Mucosa of rectum (tissue), 2 donors: ENCODE results near the gene HK3.

Source experiments
- H3K27ac ChIP-seq, 2 donors: one replicate each; pipeline ENCODE4 v1.7.0; 2013; ENCODE audit warnings: inconsistent platforms in 2 of 2, low read depth in 2 of 2, low read length in 2 of 2
- H3K27me3 ChIP-seq, 2 donors: one replicate each; pipeline ENCODE4 v1.7.0; 2013; ENCODE audit warnings: low read length in 2 of 2; ENCODE audit not compliant: control insufficient read depth in 2 of 2, insufficient read depth in 2 of 2
- H3K36me3 ChIP-seq, 2 donors: one replicate each; pipeline ENCODE4 v1.7.0; 2013; ENCODE audit warnings: low read length in 2 of 2; ENCODE audit not compliant: control insufficient read depth in 2 of 2, insufficient read depth in 2 of 2
- H3K4me1 ChIP-seq, 2 donors: one replicate each; pipeline ENCODE4 v1.7.0; 2013; ENCODE audit warnings: low read length in 2 of 2, mild to moderate bottlenecking in 1 of 2; ENCODE audit not compliant: control insufficient read depth in 2 of 2, insufficient read depth in 2 of 2
- H3K4me3 ChIP-seq, 2 donors: one replicate each; pipeline ENCODE4 v1.7.0; 2013; ENCODE audit warnings: low read length in 2 of 2
- H3K9ac ChIP-seq, 2 donors: one replicate each; pipeline ENCODE4 v1.7.0; 2013; ENCODE audit warnings: low read length in 2 of 2, low read depth in 1 of 2, mild to moderate bottlenecking in 1 of 2
- H3K9me3 ChIP-seq, 2 donors: one replicate each; pipeline ENCODE4 v1.7.0; 2013; ENCODE audit warnings: low read length in 2 of 2; ENCODE audit not compliant: control insufficient read depth in 2 of 2
- donor health status: healthy.
- donor health status: Normal muscosa, but diverticular disease.

The HK3 gene

GRCh38 chr5:176870110-176870591 is 29.0 kb downstream of the HK3 start:
- peaks cover 6 to 8% of the 10 kb centered on the region in 2 donors for H3K27me3 ChIP-seq
- H3K9me3 ChIP-seq, result no peaks in the 10 kb centered on the region
- no peaks in the 10 kb centered on the region for H3K36me3 ChIP-seq
- H3K9ac ChIP-seq, result no peak overlapping the region
- no peak overlapping the region for H3K27ac ChIP-seq
- no peak overlapping the region for H3K4me3 ChIP-seq
- no peaks in the 10 kb centered on the region for H3K4me1 ChIP-seq

- Histone ChIP-seq H3K9me3 (no peaks in the 10 kb centered on the region), H3K4me3 (no peak overlapping the region), H3K27ac (no peak overlapping the region), H3K36me3 (no peaks in the 10 kb centered on the region), H3K4me1 (no peaks in the 10 kb centered on the region), H3K9ac (no peak overlapping the region), H3K27me3 (peaks cover 6 to 8% of the 10 kb centered on the region in 2 donors)
These were observed 29.5 kb downstream of the HK3 start for GRCh38 chr5:176869501-176870109.

- Histone ChIP-seq H3K36me3 (no peaks in the 10 kb centered on the region), H3K4me1 (no peaks in the 10 kb centered on the region), H3K27ac (no peak overlapping the region), H3K9ac (no peak overlapping the region), H3K4me3 (no peak overlapping the region), H3K27me3 (peaks cover 4 to 6% of the 10 kb centered on the region in 2 donors), H3K9me3 (no peaks in the 10 kb centered on the region)
These were observed 30.4 kb downstream of the HK3 start for GRCh38 chr5:176868731-176869130.

- Histone ChIP-seq H3K27me3 (peaks cover 4 to 7% of the 10 kb centered on the region in 2 donors), H3K9ac (no peak overlapping the region), H3K4me3 (no peak overlapping the region), H3K9me3 (no peaks in the 10 kb centered on the region), H3K36me3 (no peaks in the 10 kb centered on the region), H3K27ac (no peak overlapping the region), H3K4me1 (no peaks in the 10 kb centered on the region)
These were observed 31.0 kb downstream of the HK3 start for GRCh38 chr5:176868126-176868525.

GRCh38 chr5:176866707-176867310 is 32.3 kb downstream of the HK3 start:
- no peaks in the 10 kb centered on the region for H3K4me1 ChIP-seq
- no peak overlapping the region for H3K4me3 ChIP-seq
- H3K27ac ChIP-seq, result no peak overlapping the region
- no peaks in the 10 kb centered on the region for H3K36me3 ChIP-seq
- H3K27me3 ChIP-seq, result peaks cover 4 to 12% of the 10 kb centered on the region in 2 donors
- no peaks in the 10 kb centered on the region for H3K9me3 ChIP-seq
- H3K9ac ChIP-seq, result no peak overlapping the region

GRCh38 chr5:176865964-176866363 is 33.2 kb downstream of the HK3 start:
- Histone ChIP-seq H3K36me3 (no peaks in the 10 kb centered on the region), H3K27ac (no peak overlapping the region), H3K9ac (no peak overlapping the region), H3K4me1 (no peaks in the 10 kb centered on the region), H3K27me3 (peaks cover 4 to 12% of the 10 kb centered on the region in 2 donors), H3K9me3 (no peaks in the 10 kb centered on the region), H3K4me3 (no peak overlapping the region)

- Histone ChIP-seq H3K27ac (no peak overlapping the region), H3K27me3 (peaks cover 4 to 12% of the 10 kb centered on the region in 2 donors)
These were observed 34.4 kb downstream of the HK3 start for GRCh38 chr5:176864755-176865154.

GRCh38 chr5:176863765-176864098 is 35.4 kb downstream of the HK3 start:
- no peak overlapping the region for H3K9ac ChIP-seq
- H3K36me3 ChIP-seq, result no peaks in the 10 kb centered on the region
- no peak overlapping the region for H3K4me3 ChIP-seq
- H3K27ac ChIP-seq, result no peak overlapping the region
- H3K4me1 ChIP-seq, result no peaks in the 10 kb centered on the region
- H3K9me3 ChIP-seq, result no peaks in the 10 kb centered on the region
- peaks cover 4 to 12% of the 10 kb centered on the region in 2 donors for H3K27me3 ChIP-seq

More at GRCh38 chr5:176864755-176865154, 34.4 kb downstream of the HK3 start:
- Histone ChIP-seq H3K9me3 (no peaks in the 10 kb centered on the region), H3K9ac (no peak overlapping the region), H3K36me3 (no peaks in the 10 kb centered on the region), H3K4me1 (no peaks in the 10 kb centered on the region), H3K4me3 (no peak overlapping the region)

GRCh38 chr5:176863041-176863764 is 35.9 kb downstream of the HK3 start:
- Histone ChIP-seq H3K27ac (no peak overlapping the region), H3K4me3 (no peak overlapping the region), H3K27me3 (peaks cover 7 to 12% of the 10 kb centered on the region in 2 donors), H3K9me3 (no peaks in the 10 kb centered on the region), H3K36me3 (no peaks in the 10 kb centered on the region), H3K4me1 (no peaks in the 10 kb centered on the region), H3K9ac (no peak overlapping the region)

- Histone ChIP-seq H3K9me3 (no peaks in the 10 kb centered on the region), H3K27me3 (peaks cover 8 to 12% of the 10 kb centered on the region in 2 donors), H3K4me3 (no peak overlapping the region)
These were observed 36.7 kb downstream of the HK3 start for GRCh38 chr5:176862330-176862995.

More at GRCh38 chr5:176862330-176862995, 36.7 kb downstream of the HK3 start:
- Histone ChIP-seq H3K36me3 (no peaks in the 10 kb centered on the region), H3K9ac (no peak overlapping the region), H3K27ac (no peak overlapping the region), H3K4me1 (no peaks in the 10 kb centered on the region)
